22Rv1 (cell line): ENCODE measurements around the gene MYL12A.

Experiments
- ZFX ChIP-seq: fragments of 450-650 bp; IDR thresholded peaks from 2 replicates; pipeline ENCODE4 v1.6.1; 2017; ENCODE audit warnings: antibody characterized with exemption, borderline replicate concordance
- TF ChIP-seq, protein P1 (sequence below): fragments of 450-650 bp; IDR thresholded peaks from 2 replicates; pipeline ENCODE4 v1.5.1; 2017; ENCODE audit warnings: mild to moderate bottlenecking

DNA sequence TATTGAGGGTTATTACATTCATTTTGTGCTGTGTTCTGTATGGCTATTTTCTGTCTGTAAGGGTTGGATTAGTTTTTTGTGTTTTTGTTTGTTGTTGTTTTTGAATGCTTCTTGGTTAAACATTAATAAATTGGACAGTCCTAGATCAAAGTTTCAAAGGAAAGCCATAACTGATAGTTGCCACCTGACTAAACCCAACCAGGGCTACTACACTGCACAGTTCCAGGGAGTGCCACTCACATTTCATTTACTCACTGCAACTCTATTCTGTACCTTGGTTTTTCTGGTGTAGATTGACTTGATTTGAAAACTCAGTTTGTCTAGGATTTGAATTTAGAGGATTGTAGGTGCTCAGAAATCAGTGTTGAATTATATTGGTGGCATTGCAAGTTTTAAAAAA, 20.7 kb downstream of the MYL12A start:
- TF ChIP-seq, protein P1, sequence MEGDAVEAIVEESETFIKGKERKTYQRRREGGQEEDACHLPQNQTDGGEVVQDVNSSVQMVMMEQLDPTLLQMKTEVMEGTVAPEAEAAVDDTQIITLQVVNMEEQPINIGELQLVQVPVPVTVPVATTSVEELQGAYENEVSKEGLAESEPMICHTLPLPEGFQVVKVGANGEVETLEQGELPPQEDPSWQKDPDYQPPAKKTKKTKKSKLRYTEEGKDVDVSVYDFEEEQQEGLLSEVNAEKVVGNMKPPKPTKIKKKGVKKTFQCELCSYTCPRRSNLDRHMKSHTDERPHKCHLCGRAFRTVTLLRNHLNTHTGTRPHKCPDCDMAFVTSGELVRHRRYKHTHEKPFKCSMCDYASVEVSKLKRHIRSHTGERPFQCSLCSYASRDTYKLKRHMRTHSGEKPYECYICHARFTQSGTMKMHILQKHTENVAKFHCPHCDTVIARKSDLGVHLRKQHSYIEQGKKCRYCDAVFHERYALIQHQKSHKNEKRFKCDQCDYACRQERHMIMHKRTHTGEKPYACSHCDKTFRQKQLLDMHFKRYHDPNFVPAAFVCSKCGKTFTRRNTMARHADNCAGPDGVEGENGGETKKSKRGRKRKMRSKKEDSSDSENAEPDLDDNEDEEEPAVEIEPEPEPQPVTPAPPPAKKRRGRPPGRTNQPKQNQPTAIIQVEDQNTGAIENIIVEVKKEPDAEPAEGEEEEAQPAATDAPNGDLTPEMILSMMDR: no peak
- no peak for TF ChIP-seq ZFX
